Activated CD8-positive, alpha-beta memory T cell treated with anti-CD3 and anti-CD28 coated beads, Interleukin-2, amount 10 ng/mL, durations not matched to agents 7 days and 5 days (primary cell): ENCODE measurements around the gene ZYX. TPM values are rescaled to one million over a fixed set of nuclear protein-coding genes. Genes with fewer than 3 reads are reported as not detected.

Experiments
- ATAC-seq: fragments of 150-1000 bp; cut with Tn5 transposase; one replicate; pipeline ENCODE4 v1.10.0; 2021; ENCODE audit warnings: moderate library complexity
- CTCF ChIA-PET: fragments of 350-600 bp; sonication (Branson Sonifier 250); formaldehyde crosslinking; loops from one replicate; lab custom pipeline; 2021; ENCODE audit warnings: antibody characterized with exemption; lab: Charles Lee
- DNase-seq: peaks from one replicate; pipeline ENCODE4 v3.0.0-alpha.2; 2020
- H3K27ac Mint-ChIP-seq: one replicate; pipeline ENCODE4 v1.8.0; 2021; ENCODE audit warnings: mild to moderate bottlenecking, mixed read lengths
- H3K27me3 Mint-ChIP-seq: one replicate; pipeline ENCODE4 v1.8.0; 2021; ENCODE audit warnings: mixed read lengths
- H3K36me3 Mint-ChIP-seq: one replicate; pipeline ENCODE4 v1.8.0; 2021; ENCODE audit warnings: mild to moderate bottlenecking, mixed read lengths
- H3K4me1 Mint-ChIP-seq: one replicate; pipeline ENCODE4 v1.8.0; 2021; ENCODE audit warnings: mixed read lengths
- H3K4me3 Mint-ChIP-seq: one replicate; pipeline ENCODE4 v1.8.0; 2021; ENCODE audit warnings: mild to moderate bottlenecking, moderate library complexity, mixed read lengths
- H3K9me3 Mint-ChIP-seq: one replicate; pipeline ENCODE4 v1.8.0; 2022; ENCODE audit warnings: low read depth, mixed read lengths
- total RNA-seq, 2 experiments: library from RNA; stranded (reverse); gene quantifications; one replicate each; pipeline ENCODE4 v1.2.3, GENCODE V29; 2021

Gene ZYX
- total RNA-seq, 2 experiments from 2014 or later: 173 to 212 TPM

DNA sequence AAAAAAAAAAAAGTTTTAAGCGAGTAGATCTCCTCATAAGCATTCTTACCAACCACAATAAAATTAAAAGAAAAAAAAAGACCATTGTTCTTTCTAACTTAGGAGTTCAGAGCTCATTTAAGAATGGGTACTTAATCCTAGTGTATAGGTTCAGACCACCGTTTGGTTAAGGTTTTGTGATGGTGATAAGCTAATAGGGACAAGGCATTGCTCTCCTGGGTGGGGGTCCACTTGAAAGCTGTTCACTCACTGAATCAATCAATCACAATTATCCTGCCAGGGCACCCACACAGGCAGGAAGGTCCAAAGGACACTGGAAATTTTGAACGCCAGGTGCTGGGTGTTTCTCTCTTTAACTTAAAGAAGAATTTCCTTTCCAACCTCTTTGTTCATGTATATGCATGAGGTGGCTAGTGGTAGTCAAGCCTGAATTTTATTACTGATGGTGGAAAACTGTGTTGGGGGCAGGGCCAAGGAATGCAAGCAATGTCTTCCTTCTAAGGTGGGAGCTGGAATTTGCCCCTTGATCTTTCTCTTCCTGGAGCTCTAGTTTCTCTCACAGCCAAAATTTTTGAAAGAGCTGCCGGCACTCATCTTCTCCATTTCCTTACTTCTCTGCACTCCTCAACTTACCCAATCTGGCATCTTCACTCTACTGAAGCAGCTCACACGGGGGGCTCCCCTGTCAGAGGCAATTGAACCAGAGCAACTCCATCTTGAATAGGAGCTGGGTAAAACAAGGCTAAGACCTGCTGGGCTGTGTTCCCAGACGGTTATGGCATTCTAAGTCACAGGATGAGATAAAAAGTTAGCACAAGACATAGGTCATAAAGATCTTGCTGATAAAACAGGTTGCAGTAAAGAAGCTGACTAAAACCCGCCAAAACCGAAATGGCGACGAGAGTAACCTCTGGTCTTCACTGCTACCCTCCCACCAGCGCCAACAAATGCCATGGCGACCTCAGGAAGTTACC is 11.2 kb upstream of the ZYX start:
- DNase-seq (no peak), ATAC-seq (no peak)
- no peaks in the 10 kb centered on the region for H3K9me3 Mint-ChIP-seq
- no peak overlapping the region for H3K4me3 Mint-ChIP-seq
- H3K4me1 Mint-ChIP-seq: peaks cover 30% of the 10 kb centered on the region
- H3K27ac Mint-ChIP-seq: no peak overlapping the region
- CTCF ChIA-PET: interaction anchor here (0.7 to 4.9 kb wide), 7 partner anchors 10 to 147 kb away, joined by 3 to 32 read pairs (median 4); partner anchors contain the start of gene ZYX
- no peaks in the 10 kb centered on the region for H3K36me3 Mint-ChIP-seq
- H3K27me3 Mint-ChIP-seq: peaks cover 11% of the 10 kb centered on the region

DNA sequence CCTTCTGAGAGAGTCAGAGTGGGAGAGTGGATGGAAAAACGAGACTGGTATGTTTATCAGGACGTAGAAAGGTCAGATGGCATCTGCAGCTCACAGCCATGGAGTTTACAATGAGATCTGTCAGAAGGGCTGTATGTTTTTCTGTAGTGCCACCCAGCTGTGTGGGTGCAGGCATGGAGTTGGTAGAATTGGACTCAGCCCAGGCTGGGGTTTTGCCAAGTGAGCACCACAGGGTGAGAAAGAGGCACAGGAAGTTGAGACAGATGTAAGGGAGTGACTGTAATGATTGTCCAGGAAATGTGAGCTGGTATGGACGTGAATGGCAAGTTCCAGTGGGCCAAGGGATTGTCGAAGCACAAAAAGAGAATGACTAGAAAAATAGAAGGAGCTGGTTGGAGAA is 9.1 kb upstream of the ZYX start:
- Mint-ChIP-seq H3K4me1 (peaks cover 50% of the 10 kb centered on the region), H3K36me3 (no peaks in the 10 kb centered on the region), H3K27me3 (no peaks in the 10 kb centered on the region), H3K27ac (peak overlapping the region; percentile 38), H3K4me3 (no peak overlapping the region), H3K9me3 (no peaks in the 10 kb centered on the region)
- ATAC-seq (peak; percentile 46), DNase-seq (peak; percentile 67)
- CTCF ChIA-PET: interaction anchor here (0.6 to 4.9 kb wide), 13 partner anchors 8 to 132 kb away, joined by 3 to 32 read pairs (median 4); partner anchors contain the start of gene ZYX

- ATAC-seq (no peak), DNase-seq (no peak)
- CTCF ChIA-PET: interaction anchor here (0.5 to 4.4 kb wide), 7 partner anchors 28 to 133 kb away, joined by 3 to 20 read pairs (median 4); no protein-coding TSS in a partner anchor
- no peaks in the 10 kb centered on the region for H3K36me3 Mint-ChIP-seq
- no peak overlapping the region for H3K4me3 Mint-ChIP-seq
- no peaks in the 10 kb centered on the region for H3K9me3 Mint-ChIP-seq
- peak overlapping the region; percentile 2 for H3K27ac Mint-ChIP-seq
- no peaks in the 10 kb centered on the region for H3K27me3 Mint-ChIP-seq
- peaks cover 58% of the 10 kb centered on the region for H3K4me1 Mint-ChIP-seq
Measured at GRCh38 chr7:143373255-143373794, 7.8 kb upstream of the ZYX start.

GRCh38 chr7:143374561-143374960 is 6.6 kb upstream of the ZYX start:
- Mint-ChIP-seq H3K27ac (peak overlapping the region; percentile 91), H3K36me3 (no peaks in the 10 kb centered on the region)
- CTCF ChIA-PET: interaction anchor here (1.0 to 4.4 kb wide), 8 partner anchors 15 to 159 kb away, joined by 3 to 20 read pairs (median 4); partner anchors contain the start of gene CASP2

GRCh38 chr7:143375298-143376034 is 5.7 kb upstream of the ZYX start:
- Mint-ChIP-seq H3K4me1 (peaks cover 73% of the 10 kb centered on the region), H3K9me3 (no peaks in the 10 kb centered on the region), H3K36me3 (no peaks in the 10 kb centered on the region), H3K27ac (peak overlapping the region; percentile 91), H3K4me3 (peak overlapping the region; percentile 18), H3K27me3 (no peaks in the 10 kb centered on the region)
- ATAC-seq: peak; percentile 64
- peak; percentile 75 for DNase-seq
- CTCF ChIA-PET: interaction anchor here (0.7 to 1.8 kb wide), 15 partner anchors 8 to 160 kb away, joined by 3 to 9 read pairs (median 4); no protein-coding TSS in a partner anchor

More at GRCh38 chr7:143374561-143374960, 6.6 kb upstream of the ZYX start:
- no peaks in the 10 kb centered on the region for H3K9me3 Mint-ChIP-seq
- ATAC-seq: no peak
- no peak for DNase-seq
- peaks cover 69% of the 10 kb centered on the region for H3K4me1 Mint-ChIP-seq
- H3K27me3 Mint-ChIP-seq: no peaks in the 10 kb centered on the region
- H3K4me3 Mint-ChIP-seq: no peak overlapping the region

- DNase-seq: no peak
- H3K27ac Mint-ChIP-seq: peak overlapping the region; percentile 91
- H3K36me3 Mint-ChIP-seq: no peaks in the 10 kb centered on the region
- H3K4me1 Mint-ChIP-seq: peaks cover 71% of the 10 kb centered on the region
- no peak overlapping the region for H3K4me3 Mint-ChIP-seq
- CTCF ChIA-PET: interaction anchor here (1.1 to 1.8 kb wide), 7 partner anchors 8 to 136 kb away, joined by 3 to 9 read pairs (median 4); no protein-coding TSS in a partner anchor
- no peak for ATAC-seq
- no peaks in the 10 kb centered on the region for H3K9me3 Mint-ChIP-seq
- no peaks in the 10 kb centered on the region for H3K27me3 Mint-ChIP-seq
Measured at GRCh38 chr7:143376396-143376795, 4.7 kb upstream of the ZYX start.

- peaks cover 6% of the 10 kb centered on the region for H3K36me3 Mint-ChIP-seq
- no peaks in the 10 kb centered on the region for H3K9me3 Mint-ChIP-seq
- no peaks in the 10 kb centered on the region for H3K27me3 Mint-ChIP-seq
- H3K27ac Mint-ChIP-seq: peak overlapping the region; percentile 94
- H3K4me1 Mint-ChIP-seq: peaks cover 46% of the 10 kb centered on the region
- H3K4me3 Mint-ChIP-seq: peak overlapping the region; percentile 79
- DNase-seq: peak; percentile 59
- CTCF ChIA-PET: interaction anchor here (0.7 to 3.6 kb wide), 33 partner anchors 9 to 852 kb away, joined by 3 to 46 read pairs (median 4); partner anchors contain the start of genes CASP2, EPHA1 and GSTK1
- ATAC-seq: peak; percentile 6
Measured at GRCh38 chr7:143379611-143380259, 1.4 kb upstream of the ZYX start.

- no peaks in the 10 kb centered on the region for H3K9me3 Mint-ChIP-seq
- peaks cover 41% of the 10 kb centered on the region for H3K4me1 Mint-ChIP-seq
- peak overlapping the region; percentile 94 for H3K27ac Mint-ChIP-seq
- DNase-seq (peak; percentile 93), ATAC-seq (peak; percentile 52)
- peak overlapping the region; percentile 79 for H3K4me3 Mint-ChIP-seq
- peaks cover 6% of the 10 kb centered on the region for H3K36me3 Mint-ChIP-seq
- CTCF ChIA-PET: interaction anchor here (0.7 to 3.6 kb wide), 31 partner anchors 9 to 853 kb away, joined by 3 to 46 read pairs (median 4); partner anchors contain the start of genes CASP2, EPHA1 and GSTK1
- no peaks in the 10 kb centered on the region for H3K27me3 Mint-ChIP-seq
Measured at GRCh38 chr7:143380260-143380645, 892 bp upstream of the ZYX start.

GRCh38 chr7:143381427-143382125 is 431 bp downstream of the ZYX start:
- DNase-seq (peak; percentile 58), ATAC-seq (no peak)
- H3K4me3 Mint-ChIP-seq: no peak overlapping the region
- H3K27ac Mint-ChIP-seq: peak overlapping the region; percentile 61
- H3K27me3 Mint-ChIP-seq: no peaks in the 10 kb centered on the region
- H3K9me3 Mint-ChIP-seq: no peaks in the 10 kb centered on the region
- H3K4me1 Mint-ChIP-seq: peaks cover 28% of the 10 kb centered on the region
- peaks cover 6% of the 10 kb centered on the region for H3K36me3 Mint-ChIP-seq
- CTCF ChIA-PET: interaction anchor here (1.3 to 3.6 kb wide), 4 partner anchors 11 to 141 kb away, joined by 3 to 46 read pairs (median 19); partner anchors contain the start of gene EPHA1

- ATAC-seq (no peak), DNase-seq (no peak)
- Mint-ChIP-seq H3K4me3 (no peak overlapping the region), H3K4me1 (peaks cover 21% of the 10 kb centered on the region), H3K27ac (peak overlapping the region; percentile 33), H3K9me3 (no peaks in the 10 kb centered on the region), H3K36me3 (peaks cover 6% of the 10 kb centered on the region), H3K27me3 (no peaks in the 10 kb centered on the region)
- CTCF ChIA-PET: interaction anchor here (1.3 to 3.6 kb wide), 3 partner anchors 26 to 83 kb away, joined by 3 to 46 read pairs (median 5); partner anchors contain the start of gene EPHA1
Measured at GRCh38 chr7:143382126-143382790, 1.1 kb downstream of the ZYX start.
